WI38 (cell line): ENCODE data around the gene HSP90AB1.
"Not testable (repeated sequence)": the region's sequence is repeated elsewhere in the genome, so short reads cannot be mapped to it uniquely, and the experiment has no call there.

Experiments
- H3K4me3 ChIP-seq: 2 replicates; pipeline ENCODE4 v1.5.1; 2011; ENCODE audit warnings: low read depth, mild to moderate bottlenecking, control low read depth, low read length
- CTCF ChIP-seq: IDR thresholded peaks from 2 replicates; pipeline ENCODE4 v1.5.1; 2012; ENCODE audit warnings: low read depth, mild to moderate bottlenecking, control low read depth, low read length

HSP90AB1 gene

DNA sequence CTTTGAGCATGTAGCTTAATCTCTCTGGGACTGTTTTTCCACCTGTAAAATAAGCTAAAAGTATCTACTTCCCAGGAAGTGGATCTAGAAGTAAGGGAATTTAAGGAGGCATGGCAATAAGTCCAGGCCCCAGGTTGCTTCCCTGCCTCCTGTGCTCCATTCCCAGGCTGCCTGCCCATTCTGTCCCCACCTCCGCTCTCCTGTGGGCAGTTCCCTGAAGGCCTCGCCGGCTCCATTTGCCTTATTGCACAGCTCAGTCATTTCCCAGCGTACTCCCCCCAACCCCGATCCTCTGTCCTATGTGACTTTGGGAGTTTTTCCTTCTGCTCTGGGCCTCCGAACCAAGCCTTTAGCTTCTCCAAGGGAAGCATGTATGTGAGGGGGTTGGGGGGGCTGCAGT, 18.9 kb upstream of the HSP90AB1 start:
- TF ChIP-seq CTCF, result no peak
- no peak overlapping the region for H3K4me3 ChIP-seq

DNA sequence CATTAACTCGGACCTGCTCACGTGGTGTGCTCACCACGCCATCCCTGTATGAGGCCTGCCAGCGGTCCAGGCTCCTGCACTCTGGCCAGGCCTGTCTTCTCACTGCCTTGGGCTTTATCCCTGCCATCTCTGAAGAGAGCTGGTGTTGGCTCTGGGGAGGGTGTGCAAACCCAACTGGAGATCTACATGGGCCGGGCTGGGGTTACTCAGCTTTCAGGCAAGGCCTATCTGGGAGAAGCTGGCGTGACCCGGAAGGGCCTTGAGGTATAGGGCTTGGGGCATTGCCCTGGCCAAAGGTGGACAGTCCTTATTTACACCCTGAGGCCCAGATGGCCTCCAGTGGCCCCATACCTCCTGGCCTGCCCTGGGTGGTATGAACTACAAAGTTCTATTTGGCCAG, 18.5 kb upstream of the HSP90AB1 start:
- H3K4me3 ChIP-seq, result no peak overlapping the region
- no peak for TF ChIP-seq CTCF

- no peak for TF ChIP-seq CTCF
- no peak overlapping the region for H3K4me3 ChIP-seq
Observed at GRCh38 chr6:44228836-44229235, 18.1 kb upstream of the HSP90AB1 start.

DNA sequence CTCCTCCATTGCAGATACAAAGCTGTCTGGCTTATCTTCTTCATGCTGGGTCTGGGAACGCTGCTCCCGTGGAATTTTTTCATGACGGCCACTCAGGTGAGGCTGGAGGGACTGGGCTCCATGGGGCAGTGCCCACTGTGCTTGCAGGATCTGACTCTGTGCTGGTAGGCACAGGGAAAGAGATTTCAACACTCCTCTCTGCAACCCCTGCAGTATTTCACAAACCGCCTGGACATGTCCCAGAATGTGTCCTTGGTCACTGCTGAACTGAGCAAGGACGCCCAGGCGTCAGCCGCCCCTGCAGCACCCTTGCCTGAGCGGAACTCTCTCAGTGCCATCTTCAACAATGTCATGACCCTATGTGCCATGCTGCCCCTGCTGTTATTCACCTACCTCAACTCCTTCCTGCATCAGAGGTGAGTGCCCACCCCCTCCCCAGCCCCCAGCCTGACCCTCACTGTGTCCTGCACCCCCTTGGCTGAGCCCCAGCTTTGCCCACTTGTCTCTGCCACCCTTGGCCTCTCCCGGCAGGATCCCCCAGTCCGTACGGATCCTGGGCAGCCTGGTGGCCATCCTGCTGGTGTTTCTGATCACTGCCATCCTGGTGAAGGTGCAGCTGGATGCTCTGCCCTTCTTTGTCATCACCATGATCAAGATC, 17.4 kb upstream of the HSP90AB1 start:
- TF ChIP-seq CTCF, result no peak

GRCh38 chr6:44230034-44230675, 16.7 kb upstream of the HSP90AB1 start:
- H3K4me3 ChIP-seq, result no peak overlapping the region
- TF ChIP-seq CTCF, result no peak

More for the DNA sequence above, 17.4 kb upstream of the HSP90AB1 start:
- H3K4me3 ChIP-seq, result no peak overlapping the region

DNA sequence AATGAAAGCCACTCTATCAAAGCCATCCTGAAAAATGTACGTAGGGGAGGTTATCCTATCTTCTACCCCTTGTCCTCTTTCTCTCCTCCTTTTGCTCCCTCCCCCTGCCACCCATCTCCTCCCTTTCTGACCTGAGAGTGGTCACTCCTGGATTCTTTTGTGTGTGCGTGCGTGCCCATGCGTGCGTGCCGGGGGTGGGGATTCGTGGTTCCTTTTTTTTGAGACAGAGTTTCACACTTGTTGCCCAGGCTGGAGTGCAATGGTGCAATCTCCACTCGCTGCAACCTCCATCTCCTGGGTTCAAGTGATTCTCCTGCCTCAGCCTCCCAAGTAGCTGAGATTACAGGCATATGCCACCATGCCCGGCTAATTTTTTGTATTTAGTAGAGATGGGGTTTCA, 15.5 kb upstream of the HSP90AB1 start:
- not testable (repeated sequence) for H3K4me3 ChIP-seq

- no peak overlapping the region for H3K4me3 ChIP-seq
- TF ChIP-seq CTCF, result no peak
Observed at GRCh38 chr6:44232676-44233566, 14.0 kb upstream of the HSP90AB1 start.
